ENCODE measurements around the gene MAP7. TPM values are rescaled to one million over a fixed set of nuclear protein-coding genes. Genes with fewer than 3 reads are reported as not detected.

Gene MAP7
- total and polyA plus RNA-seq, 2 of the 13 experiments (the other 11 are each of a cell fraction or from before 2014, with no cell fraction given): 0.04 TPM; not detected in 1

- Histone ChIP-seq H3K4me3 (replicated peaks in 1 of 3; ENCODE audit: insufficient read depth in 1 of 3, low read depth in 2 of 3, low read length in 3 of 3) (no peak overlapping the region), H4K20me1 (ENCODE audit: insufficient read depth, low read length) (no peaks in the 10 kb centered on the region), H3K27me3 (ENCODE audit: control insufficient read depth in 1 of 2, insufficient read depth in 2 of 2, low read length in 2 of 2) (peaks cover 0 to 6% of the 10 kb centered on the region in 2 experiments; a peak in 1 of 5 replicates), H3K9ac (ENCODE audit: insufficient read depth, low read depth, low read length) (no peak overlapping the region), H3K4me2 (ENCODE audit: low read depth, low read length) (no peak overlapping the region), H3K9me3 (ENCODE audit: low read length) (no peaks in the 10 kb centered on the region), H3K4me1 (ENCODE audit: insufficient read depth, low read length) (no peaks in the 10 kb centered on the region), H2AFZ (ENCODE audit: low read length) (no peak overlapping the region), H3K36me3 (replicated peaks in 1 of 2; ENCODE audit: control insufficient read depth in 1 of 2, insufficient read depth in 2 of 2, low read length in 2 of 2) (no peaks in the 10 kb centered on the region), H3K27ac (ENCODE audit: extremely low read length, insufficient read depth, low read length) (no peak overlapping the region), H3K79me2 (ENCODE audit: insufficient read depth, low read length) (no peaks in the 10 kb centered on the region)
- TF ChIP-seq, protein P1, sequence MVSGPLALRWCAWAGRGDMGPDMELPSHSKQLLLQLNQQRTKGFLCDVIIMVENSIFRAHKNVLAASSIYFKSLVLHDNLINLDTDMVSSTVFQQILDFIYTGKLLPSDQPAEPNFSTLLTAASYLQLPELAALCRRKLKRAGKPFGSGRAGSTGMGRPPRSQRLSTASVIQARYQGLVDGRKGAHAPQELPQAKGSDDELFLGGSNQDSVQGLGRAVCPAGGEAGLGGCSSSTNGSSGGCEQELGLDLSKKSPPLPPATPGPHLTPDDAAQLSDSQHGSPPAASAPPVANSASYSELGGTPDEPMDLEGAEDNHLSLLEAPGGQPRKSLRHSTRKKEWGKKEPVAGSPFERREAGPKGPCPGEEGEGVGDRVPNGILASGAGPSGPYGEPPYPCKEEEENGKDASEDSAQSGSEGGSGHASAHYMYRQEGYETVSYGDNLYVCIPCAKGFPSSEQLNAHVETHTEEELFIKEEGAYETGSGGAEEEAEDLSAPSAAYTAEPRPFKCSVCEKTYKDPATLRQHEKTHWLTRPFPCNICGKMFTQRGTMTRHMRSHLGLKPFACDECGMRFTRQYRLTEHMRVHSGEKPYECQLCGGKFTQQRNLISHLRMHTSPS (CRISPR knock-in tag; IDR thresholded peaks at IDR 0.05; ENCODE audit: low read depth): no peak
- 0 out of 2 replicates have a peak, but pooled peaks have one; percentile 15 for TF ChIP-seq CEBPB (IDR thresholded peaks at IDR 0.05; ENCODE audit: borderline replicate concordance, low read depth, low read length)
- TF ChIP-seq ZNF326 (CRISPR knock-in tag; IDR thresholded peaks at IDR 0.05; ENCODE audit: borderline replicate concordance): no peak
- TF ChIP-seq HOXA9 (CRISPR knock-in tag; IDR thresholded peaks at IDR 0.05; ENCODE audit: borderline replicate concordance): no peak
- DNase-seq (ENCODE audit: low spot score) (no peak), ATAC-seq (no peak), FAIRE-seq (no peak)
- WGBS (ENCODE audit: low lambda C conversion rate): 0% methylated on average over 2 of the region's 2 CpGs
- in situ Hi-C loops (cut with HindIII; ENCODE audit: extremely low pct_ligation_motif_present, low pct_unique_long_range_greater_than_20kb): no loop called here
- POLR2A ChIA-PET: no interaction called here
- CTCF ChIA-PET (ENCODE audit: low intra/inter-chr PET ratio, low total read pairs): no interaction called here
- no TSS peak for BruUV-seq (replicated peaks)
- intact Hi-C loops (cut with micrococcal nuclease; ENCODE audit: unreplicated experiment): no loop called here
Measured at GRCh38 chr6:136446579-136447187, 103.5 kb downstream of the MAP7 start.

GRCh38 chr6:136446145-136446544 is 104.1 kb downstream of the MAP7 start:
- Histone ChIP-seq H3K4me3 (replicated peaks in 1 of 3; ENCODE audit: insufficient read depth in 1 of 3, low read depth in 2 of 3, low read length in 3 of 3) (no peak overlapping the region), H3K4me1 (ENCODE audit: insufficient read depth, low read length) (no peaks in the 10 kb centered on the region), H3K36me3 (replicated peaks in 1 of 2; ENCODE audit: control insufficient read depth in 1 of 2, insufficient read depth in 2 of 2, low read length in 2 of 2) (no peaks in the 10 kb centered on the region), H3K4me2 (ENCODE audit: low read depth, low read length) (no peak overlapping the region), H3K9me3 (ENCODE audit: low read length) (no peaks in the 10 kb centered on the region), H3K79me2 (ENCODE audit: insufficient read depth, low read length) (no peaks in the 10 kb centered on the region), H3K9ac (ENCODE audit: insufficient read depth, low read depth, low read length) (no peak overlapping the region), H3K27ac (ENCODE audit: extremely low read length, insufficient read depth, low read length) (no peak overlapping the region), H4K20me1 (ENCODE audit: insufficient read depth, low read length) (no peaks in the 10 kb centered on the region), H3K27me3 (ENCODE audit: control insufficient read depth in 1 of 2, insufficient read depth in 2 of 2, low read length in 2 of 2) (peaks cover 0 to 6% of the 10 kb centered on the region in 2 experiments; a peak in 1 of 5 replicates), H2AFZ (ENCODE audit: low read length) (no peak overlapping the region)
- ATAC-seq (no peak), DNase-seq (ENCODE audit: low spot score) (no peak), FAIRE-seq (no peak)
- in situ Hi-C loops (cut with HindIII; ENCODE audit: extremely low pct_ligation_motif_present, low pct_unique_long_range_greater_than_20kb) (no loop called here), intact Hi-C loops (cut with micrococcal nuclease; ENCODE audit: unreplicated experiment) (no loop called here)
- ChIA-PET CTCF (ENCODE audit: low intra/inter-chr PET ratio, low total read pairs) (no interaction called here), POLR2A (no interaction called here)
- 86% methylated on average over 2 of the region's 2 CpGs for WGBS (ENCODE audit: low lambda C conversion rate)
- no TSS peak for BruUV-seq (replicated peaks)
- TF ChIP-seq CREB1 (IDR thresholded peaks at IDR 0.05) (peak; percentile 4; the same call in 1 of the 2 replicates), CREB1 (CRISPR knock-in tag; IDR thresholded peaks at IDR 0.05) (no peak), ZSCAN9 (CRISPR knock-in tag; IDR thresholded peaks at IDR 0.05; ENCODE audit: borderline replicate concordance) (no peak)

Measured in HepG2 (cell line).